H9 (cell line): Measurements from ENCODE around the gene PGBD1. TPM values are rescaled to one million over a fixed set of nuclear protein-coding genes. Genes with fewer than 3 reads are reported as not detected.
A peak's percentile ranks its signal among the peaks of the same experiment; 100 is the strongest.

Experiments
- DNase-seq: peaks from one replicate; pipeline ENCODE4 v3.0.0-alpha.2; 2017
- H2AFZ ChIP-seq: one replicate; pipeline ENCODE4 v1.6.1; 2013; ENCODE audit warnings: mild to moderate bottlenecking, low read length, control low read depth, moderate library complexity
- H2AK5ac ChIP-seq: 2 replicates; pipeline ENCODE4 v1.6.1; 2013; ENCODE audit warnings: low read length, control low read depth, mixed read lengths; ENCODE audit not compliant: insufficient read length
- H2BK120ac ChIP-seq: one replicate; pipeline ENCODE4 v1.6.1; 2013; ENCODE audit warnings: low read depth, mild to moderate bottlenecking, low read length, control low read depth, inconsistent platforms; ENCODE audit not compliant: poor library complexity, severe bottlenecking
- H2BK12ac ChIP-seq: 2 replicates; pipeline ENCODE4 v1.6.1; 2013; ENCODE audit warnings: low read length, control low read depth, mixed read lengths, low read depth; ENCODE audit not compliant: insufficient read length
- H2BK15ac ChIP-seq: 2 replicates; pipeline ENCODE4 v1.6.1; 2013; ENCODE audit warnings: low read depth, low read length, control low read depth
- H2BK20ac ChIP-seq: one replicate; pipeline ENCODE4 v1.6.1; 2013; ENCODE audit warnings: low read depth, mild to moderate bottlenecking, low read length, control low read depth, inconsistent platforms; ENCODE audit not compliant: poor library complexity, severe bottlenecking
- H2BK5ac ChIP-seq: 2 replicates; pipeline ENCODE4 v1.6.1; 2013; ENCODE audit warnings: low read length, control low read depth, mixed read lengths; ENCODE audit not compliant: insufficient read length
- H3K14ac ChIP-seq: 2 replicates; pipeline ENCODE4 v1.6.1; 2013; ENCODE audit warnings: low read length, control low read depth; ENCODE audit not compliant: insufficient read depth
- H3K18ac ChIP-seq: 2 replicates; pipeline ENCODE4 v1.6.1; 2013; ENCODE audit warnings: low read depth, mild to moderate bottlenecking, mixed read lengths, low read length, control low read depth; ENCODE audit not compliant: insufficient read length
- H3K23ac ChIP-seq: 2 replicates; pipeline ENCODE4 v1.6.1; 2013; ENCODE audit warnings: low read length, control low read depth, mixed read lengths, low read depth; ENCODE audit not compliant: insufficient read length
- H3K23me2 ChIP-seq: 2 replicates; pipeline ENCODE4 v1.6.1; 2013; ENCODE audit warnings: low read depth, mild to moderate bottlenecking, mixed read lengths, low read length, control low read depth; ENCODE audit not compliant: insufficient read length, poor library complexity, severe bottlenecking
- H3K27ac ChIP-seq: 2 replicates; pipeline ENCODE4 v1.5.1; 2013; ENCODE audit warnings: low read length, control low read depth, mixed read lengths, low read depth; ENCODE audit not compliant: insufficient read length
- H3K27me3 ChIP-seq: 2 replicates; pipeline ENCODE4 v1.6.1; 2013; ENCODE audit warnings: low read length, control low read depth, inconsistent platforms; ENCODE audit not compliant: insufficient read depth
- H3K4ac ChIP-seq: 2 replicates; pipeline ENCODE4 v1.6.1; 2013; ENCODE audit warnings: low read depth, mild to moderate bottlenecking, control low read depth, inconsistent platforms, low read length, moderate library complexity
- H3K4me1 ChIP-seq: 2 replicates; pipeline ENCODE4 v1.6.1; 2013; ENCODE audit warnings: low read length, control low read depth, inconsistent platforms; ENCODE audit not compliant: insufficient read depth
- H3K4me2 ChIP-seq: 2 replicates; pipeline ENCODE4 v1.6.1; 2013; ENCODE audit warnings: low read length, control low read depth, mixed read lengths; ENCODE audit not compliant: insufficient read length, insufficient read depth
- H3K56ac ChIP-seq: 2 replicates; pipeline ENCODE4 v1.6.1; 2013; ENCODE audit warnings: low read depth, mild to moderate bottlenecking, mixed read lengths, low read length, control low read depth; ENCODE audit not compliant: insufficient read length
- H3K79me1 ChIP-seq: 2 replicates; pipeline ENCODE4 v1.6.1; 2013; ENCODE audit warnings: low read depth, mild to moderate bottlenecking, moderate library complexity, low read length, control low read depth, inconsistent platforms; ENCODE audit not compliant: insufficient read depth, poor library complexity, severe bottlenecking
- H3K79me2 ChIP-seq: 2 replicates; pipeline ENCODE4 v1.6.1; 2013; ENCODE audit warnings: low read length, control low read depth, inconsistent platforms; ENCODE audit not compliant: insufficient read depth
- H3K9ac ChIP-seq: 2 replicates; pipeline ENCODE4 v1.6.1; 2013; ENCODE audit warnings: low read length, control low read depth, mixed read lengths; ENCODE audit not compliant: insufficient read length; ENCODE audit errors: extremely low read depth
- H3K9me3 ChIP-seq: one replicate; pipeline ENCODE4 v1.6.1; 2013; ENCODE audit warnings: low read depth, low read length, inconsistent platforms; ENCODE audit not compliant: control insufficient read depth
- H3T11ph ChIP-seq: one replicate; pipeline ENCODE4 v1.6.1; 2013; ENCODE audit warnings: mild to moderate bottlenecking, low read length, control low read depth, inconsistent platforms
- H4K20me1 ChIP-seq: one replicate; pipeline ENCODE4 v1.6.1; 2013; ENCODE audit not compliant: control insufficient read depth, insufficient read length, insufficient read depth
- H4K5ac ChIP-seq: 2 replicates; pipeline ENCODE4 v1.6.1; 2013; ENCODE audit warnings: low read depth, mild to moderate bottlenecking, mixed read lengths, low read length, control low read depth; ENCODE audit not compliant: insufficient read length
- H4K8ac ChIP-seq: replicated peaks from 2 replicates; pipeline ENCODE4 v1.6.1; 2013; ENCODE audit warnings: low read length, control low read depth, mixed read lengths, low read depth; ENCODE audit not compliant: insufficient read length
- H4K91ac ChIP-seq: 2 replicates; pipeline ENCODE4 v1.6.1; 2013; ENCODE audit warnings: low read depth, mild to moderate bottlenecking, moderate library complexity, mixed read lengths, low read length, control low read depth; ENCODE audit not compliant: insufficient read length
- H3K27ac Mint-ChIP-seq, 3 experiments: 2 replicates in 2 of 3; 3 replicates in 1 of 3; pipeline ENCODE4 v1.8.0; 2020 to 2021; ENCODE audit warnings: mixed read lengths in 3 of 3, mild to moderate bottlenecking in 1 of 3, moderate library complexity in 1 of 3
- H3K27me3 Mint-ChIP-seq: 2 replicates; pipeline ENCODE4 v1.8.0; 2021; ENCODE audit warnings: low read depth, mild to moderate bottlenecking, moderate library complexity, mixed read lengths
- H3K36me3 Mint-ChIP-seq, 3 experiments: 2 replicates in 2 of 3; 3 replicates in 1 of 3; pipeline ENCODE4 v1.8.0; 2020 to 2021; ENCODE audit warnings: low read depth in 3 of 3, mixed read lengths in 3 of 3; ENCODE audit not compliant: insufficient read depth in 1 of 3
- H3K4me1 Mint-ChIP-seq, 2 experiments: 2 replicates each; pipeline ENCODE4 v1.8.0; 2020; ENCODE audit warnings: mixed read lengths in 2 of 2
- H3K4me3 Mint-ChIP-seq, 2 experiments: 2 replicates in 1 of 2; 3 replicates in 1 of 2; pipeline ENCODE4 v1.8.0; 2020 to 2021; ENCODE audit warnings: mild to moderate bottlenecking in 2 of 2, mixed read lengths in 2 of 2, moderate library complexity in 1 of 2
- H3K9me3 Mint-ChIP-seq, 2 experiments: 2 replicates in 1 of 2; 3 replicates in 1 of 2; pipeline ENCODE4 v1.8.0; 2020; ENCODE audit warnings: mild to moderate bottlenecking in 2 of 2, mixed read lengths in 2 of 2, moderate library complexity in 1 of 2
- CTCF ChIP-seq: fragments of 200-600 bp; sonication (generic); conservative IDR thresholded peaks from 3 replicates; pipeline ENCODE4 v1.8.0; 2021; ENCODE audit warnings: antibody characterized with exemption, mild to moderate bottlenecking
- WGBS: extraction: QIAGEN DNeasy Blood & Tissue Kit; methylation state at CpG from one replicate; pipeline ENCODE4 v1.1.7; 2013; ENCODE audit warnings: missing lambda C conversion rate, low lambda C conversion rate, mixed read lengths; ENCODE audit not compliant: insufficient read length; ENCODE audit errors: extremely low coverage; 5-methylcytosine and 5-hydroxymethylcytosine counted together
- total RNA-seq: library from RNA; stranded (reverse); gene quantifications from 2 replicates; pipeline ENCODE4 v1.2.1, GENCODE V29; 2021

Gene PGBD1
- total RNA-seq, 1 experiment from 2014 or later = 10.1 TPM

- no peak overlapping the region for H4K91ac ChIP-seq
- no peak overlapping the region for H3K14ac ChIP-seq
- no peaks in the 10 kb centered on the region; the same call in 1 of the 2 replicates for H3K27me3 ChIP-seq
- H3K56ac ChIP-seq = no peak overlapping the region
- no peak overlapping the region for H3K27ac ChIP-seq
- Mint-ChIP-seq H3K27ac (no peak overlapping the region), H3K4me3 (peak overlapping the region; percentile 78 to 96), H3K36me3 (peaks cover 6 to 31% (median 23%) of the 10 kb centered on the region in 3 experiments; a peak in 6 of 7 replicates), H3K27me3 (peaks cover 1% of the 10 kb centered on the region; the same call in 1 of the 2 replicates), H3K9me3 (no peaks in the 10 kb centered on the region), H3K4me1 (peaks cover 13 to 14% of the 10 kb centered on the region in 2 experiments)
- no peak overlapping the region for H2BK5ac ChIP-seq
- no peak overlapping the region for H2BK20ac ChIP-seq
- no peak overlapping the region for H3K4ac ChIP-seq
- no peak overlapping the region for H3K18ac ChIP-seq
- no peak overlapping the region for H2AK5ac ChIP-seq
- H4K5ac ChIP-seq = no peak overlapping the region
- H3K4me1 ChIP-seq = no peaks in the 10 kb centered on the region
- no peak overlapping the region for H3K23ac ChIP-seq
- DNase-seq = no peak
- H2AFZ ChIP-seq = no peak overlapping the region
- no peak overlapping the region for H2BK12ac ChIP-seq
- H4K8ac ChIP-seq = no peak overlapping the region
- H3K9ac ChIP-seq = peak overlapping the region; percentile 26
- H3K79me2 ChIP-seq = peaks cover 3% of the 10 kb centered on the region; the same call in 1 of the 2 replicates
- no peak overlapping the region for H2BK120ac ChIP-seq
- no peaks in the 10 kb centered on the region for H3K79me1 ChIP-seq
- no peaks in the 10 kb centered on the region for H4K20me1 ChIP-seq
- no CpG with 5 or more reads among the region's 2 CpGs for WGBS
- H3K23me2 ChIP-seq = peaks cover 4% of the 10 kb centered on the region
- no peak overlapping the region for H3T11ph ChIP-seq
- no peak for TF ChIP-seq CTCF
- peak overlapping the region; percentile 69 for H3K4me2 ChIP-seq
- H2BK15ac ChIP-seq = no peak overlapping the region
- no peaks in the 10 kb centered on the region for H3K9me3 ChIP-seq
Measured at GRCh38 chr6:28250747-28251146, 30.6 kb upstream of the PGBD1 start.
